Measurements from ENCODE around the gene ZNF18.

ZNF18 gene

GRCh38 chr17:11953924-11954323 lies 43.4 kb downstream of the ZNF18 start:
- no peak for TF ChIP-seq GATA2 (IDR thresholded peaks at IDR 0.05; ENCODE audit: low read depth, low read length)
- TF ChIP-seq GATA3 (IDR thresholded peaks at IDR 0.05; ENCODE audit: low read depth, low read length): no peak

GRCh38 chr17:11952610-11953009 lies 44.7 kb downstream of the ZNF18 start:
- TF ChIP-seq GATA2 (IDR thresholded peaks at IDR 0.05; ENCODE audit: low read depth, low read length) (no peak), GATA3 (IDR thresholded peaks at IDR 0.05; ENCODE audit: low read depth, low read length) (no peak)

- TF ChIP-seq GATA2 (IDR thresholded peaks at IDR 0.05; ENCODE audit: low read depth, low read length): no peak
- no peak for TF ChIP-seq GATA3 (IDR thresholded peaks at IDR 0.05; ENCODE audit: low read depth, low read length)
Measured at GRCh38 chr17:11950771-11951519, 46.3 kb downstream of the ZNF18 start.

GRCh38 chr17:11948789-11949188 lies 48.5 kb downstream of the ZNF18 start:
- TF ChIP-seq GATA2 (IDR thresholded peaks at IDR 0.05; ENCODE audit: low read depth, low read length) (no peak), GATA3 (IDR thresholded peaks at IDR 0.05; ENCODE audit: low read depth, low read length) (no peak)

- no peak for TF ChIP-seq GATA3 (IDR thresholded peaks at IDR 0.05; ENCODE audit: low read depth, low read length)
- no peak for TF ChIP-seq GATA2 (IDR thresholded peaks at IDR 0.05; ENCODE audit: low read depth, low read length)
Measured at GRCh38 chr17:11944587-11944986, 52.7 kb downstream of the ZNF18 start.

GRCh38 chr17:11943759-11944347 lies 53.4 kb downstream of the ZNF18 start:
- TF ChIP-seq GATA2 (IDR thresholded peaks at IDR 0.05; ENCODE audit: low read depth, low read length) (no peak), GATA3 (IDR thresholded peaks at IDR 0.05; ENCODE audit: low read depth, low read length) (no peak)

GRCh38 chr17:11940904-11941303 lies 56.4 kb downstream of the ZNF18 start:
- TF ChIP-seq GATA2 (IDR thresholded peaks at IDR 0.05; ENCODE audit: low read depth, low read length): no peak
- no peak for TF ChIP-seq GATA3 (IDR thresholded peaks at IDR 0.05; ENCODE audit: low read depth, low read length)

GRCh38 chr17:11935734-11936406 lies 61.4 kb downstream of the ZNF18 start:
- TF ChIP-seq GATA3 (IDR thresholded peaks at IDR 0.05; ENCODE audit: low read depth, low read length): no peak
- no peak for TF ChIP-seq GATA2 (IDR thresholded peaks at IDR 0.05; ENCODE audit: low read depth, low read length)

GRCh38 chr17:11932337-11932898 lies 64.9 kb downstream of the ZNF18 start:
- TF ChIP-seq GATA3 (IDR thresholded peaks at IDR 0.05; ENCODE audit: low read depth, low read length) (no peak), GATA2 (IDR thresholded peaks at IDR 0.05; ENCODE audit: low read depth, low read length) (no peak)

- TF ChIP-seq GATA3 (IDR thresholded peaks at IDR 0.05; ENCODE audit: low read depth, low read length) (no peak), GATA2 (IDR thresholded peaks at IDR 0.05; ENCODE audit: low read depth, low read length) (no peak)
Measured at GRCh38 chr17:11928436-11928835, 68.8 kb downstream of the ZNF18 start.
